ENCODE data around the gene DIP2A.
"Not testable (repeated sequence)": the region's sequence is repeated elsewhere in the genome, so short reads cannot be mapped to it uniquely, and the experiment has no call there.

Gene DIP2A

GRCh38 chr21:46509741-46510502 is 51.2 kb downstream of the DIP2A start:
- no peak for DNase-seq
- intact Hi-C loops (cut with DNase I) = no loop called here

GRCh38 chr21:46515109-46515508 is 56.4 kb downstream of the DIP2A start:
- intact Hi-C loops (cut with DNase I) = no loop called here
- peak in 7 of 10 donors; percentile 22 to 90 (median 56) for DNase-seq

GRCh38 chr21:46516068-46516467 is 57.4 kb downstream of the DIP2A start:
- no peak for DNase-seq
- intact Hi-C loops (cut with DNase I) = no loop called here

GRCh38 chr21:46517361-46517760 is 58.7 kb downstream of the DIP2A start:
- intact Hi-C loops (cut with DNase I) = no loop called here
- DNase-seq = peak in 6 of 10 donors; percentile 44 to 92 (median 52)

GRCh38 chr21:46518983-46519583 is 60.4 kb downstream of the DIP2A start:
- intact Hi-C loops (cut with DNase I) = no loop called here
- DNase-seq = no peak

GRCh38 chr21:46527393-46527792 is 68.7 kb downstream of the DIP2A start:
- intact Hi-C loops (cut with DNase I); DNase-seq: not testable (repeated sequence)

- intact Hi-C loops (cut with DNase I) = no loop called here
- no peak for DNase-seq
Measured at GRCh38 chr21:46527801-46528200, 69.1 kb downstream of the DIP2A start.

- intact Hi-C loops (cut with DNase I) = no loop called here
Measured at GRCh38 chr21:46532080-46532479, 73.4 kb downstream of the DIP2A start.

GRCh38 chr21:46537026-46537425 is 78.3 kb downstream of the DIP2A start:
- DNase-seq = no peak
- intact Hi-C loops (cut with DNase I) = no loop called here

More at GRCh38 chr21:46532080-46532479, 73.4 kb downstream of the DIP2A start:
- no peak for DNase-seq

- intact Hi-C loops (cut with DNase I) = no loop called here
- no peak for DNase-seq
Measured at GRCh38 chr21:46538262-46538661, 79.6 kb downstream of the DIP2A start.

GRCh38 chr21:46538851-46539666 is 80.4 kb downstream of the DIP2A start:
- DNase-seq = peak in 1 of 10 donors; percentile 83
- intact Hi-C loops (cut with DNase I) = no loop called here

- no peak for DNase-seq
- intact Hi-C loops (cut with DNase I) = no loop called here
Measured at GRCh38 chr21:46540087-46540710, 81.5 kb downstream of the DIP2A start.

- DNase-seq = peak in 1 of 10 donors; percentile 67
- intact Hi-C loops (cut with DNase I) = no loop called here
Measured at GRCh38 chr21:46542588-46543124, 84.0 kb downstream of the DIP2A start.

- intact Hi-C loops (cut with DNase I) = no loop called here
- no peak for DNase-seq
Measured at GRCh38 chr21:46543306-46543705, 84.6 kb downstream of the DIP2A start.

- intact Hi-C loops (cut with DNase I) = no loop called here
- no peak for DNase-seq
Measured at GRCh38 chr21:46544003-46544402, 85.3 kb downstream of the DIP2A start.

- intact Hi-C loops (cut with DNase I) = no loop called here
- no peak for DNase-seq
Measured at GRCh38 chr21:46544824-46545223, 86.1 kb downstream of the DIP2A start.

- DNase-seq = no peak
- intact Hi-C loops (cut with DNase I) = no loop called here
Measured at GRCh38 chr21:46545363-46545762, 86.7 kb downstream of the DIP2A start.

- peak in 1 of 10 donors; percentile 70 for DNase-seq
- intact Hi-C loops (cut with DNase I) = no loop called here
Measured at GRCh38 chr21:46545911-46546310, 87.2 kb downstream of the DIP2A start.

- intact Hi-C loops (cut with DNase I) = no loop called here
- no peak for DNase-seq
Measured at GRCh38 chr21:46546799-46547198, 88.1 kb downstream of the DIP2A start.

- DNase-seq = peak in 1 of 10 donors; percentile 77
Measured at GRCh38 chr21:46549650-46550049, 91.0 kb downstream of the DIP2A start.

More at GRCh38 chr21:46549650-46550049, 91.0 kb downstream of the DIP2A start:
- intact Hi-C loops (cut with DNase I) = no loop called here

Data from posterior cingulate gyrus (tissue), 11 donors.